Testis (tissue), 2 donors: ENCODE results near the gene KCNK7.

Experiments
- POLR2A ChIP-seq: fragments of 450-650 bp; IDR thresholded peaks from one replicate; pipeline ENCODE4 v1.6.1; 2017; ENCODE audit warnings: antibody characterized with exemption, mild to moderate bottlenecking, moderate library complexity
- TF ChIP-seq, protein P1 (sequence below), 3 experiments: fragments of 450-650 bp in 2 of 3; fragments of 200-600 bp in 1 of 3; sonication (generic) in 1 of 3; IDR thresholded peaks; one replicate each; pipeline ENCODE4 v1.5.1; 2016 to 2019; ENCODE audit warnings: antibody characterized with exemption in 3 of 3, mild to moderate bottlenecking in 2 of 3, moderate library complexity in 1 of 3

DNA sequence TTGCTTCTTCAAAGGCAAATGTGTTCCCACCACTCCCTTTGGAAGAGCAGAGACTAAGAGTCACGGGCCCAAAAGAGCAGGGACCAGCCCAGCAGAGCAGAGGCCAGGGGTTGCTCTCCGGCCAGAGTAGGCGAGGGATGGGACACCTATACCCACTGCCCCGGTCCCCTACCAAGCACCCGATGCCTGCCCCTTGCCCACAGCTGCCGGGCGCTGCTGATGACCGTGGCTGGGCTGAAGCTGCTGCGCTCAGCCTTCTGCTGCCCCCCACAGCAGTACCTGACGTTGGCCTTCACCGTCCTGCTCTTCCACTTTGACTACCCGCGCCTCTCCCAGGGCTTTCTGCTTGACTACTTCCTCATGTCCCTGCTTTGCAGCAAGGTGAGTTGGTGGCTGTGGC lies 31.6 kb upstream of the KCNK7 start:
- TF ChIP-seq, protein P1, sequence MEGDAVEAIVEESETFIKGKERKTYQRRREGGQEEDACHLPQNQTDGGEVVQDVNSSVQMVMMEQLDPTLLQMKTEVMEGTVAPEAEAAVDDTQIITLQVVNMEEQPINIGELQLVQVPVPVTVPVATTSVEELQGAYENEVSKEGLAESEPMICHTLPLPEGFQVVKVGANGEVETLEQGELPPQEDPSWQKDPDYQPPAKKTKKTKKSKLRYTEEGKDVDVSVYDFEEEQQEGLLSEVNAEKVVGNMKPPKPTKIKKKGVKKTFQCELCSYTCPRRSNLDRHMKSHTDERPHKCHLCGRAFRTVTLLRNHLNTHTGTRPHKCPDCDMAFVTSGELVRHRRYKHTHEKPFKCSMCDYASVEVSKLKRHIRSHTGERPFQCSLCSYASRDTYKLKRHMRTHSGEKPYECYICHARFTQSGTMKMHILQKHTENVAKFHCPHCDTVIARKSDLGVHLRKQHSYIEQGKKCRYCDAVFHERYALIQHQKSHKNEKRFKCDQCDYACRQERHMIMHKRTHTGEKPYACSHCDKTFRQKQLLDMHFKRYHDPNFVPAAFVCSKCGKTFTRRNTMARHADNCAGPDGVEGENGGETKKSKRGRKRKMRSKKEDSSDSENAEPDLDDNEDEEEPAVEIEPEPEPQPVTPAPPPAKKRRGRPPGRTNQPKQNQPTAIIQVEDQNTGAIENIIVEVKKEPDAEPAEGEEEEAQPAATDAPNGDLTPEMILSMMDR (IDR thresholded peaks at IDR 0.05) = no peak
- no peak for TF ChIP-seq POLR2A
